Glutamatergic neuron (in vitro differentiated cells): ENCODE data around the gene NRXN3. TPM values are rescaled to one million over a fixed set of nuclear protein-coding genes. Genes with fewer than 3 reads are reported as not detected.

Source experiments
- DNase-seq: peaks from one replicate; pipeline ENCODE4 v3.0.0; 2022
- H3K27ac Mint-ChIP-seq: one replicate; pipeline ENCODE4 v1.8.0; 2020; ENCODE audit warnings: mild to moderate bottlenecking, mixed read lengths, inconsistent platforms; ENCODE audit not compliant: unreplicated experiment
- H3K27me3 Mint-ChIP-seq: one replicate; pipeline ENCODE4 v1.8.0; 2020; ENCODE audit warnings: mild to moderate bottlenecking, moderate library complexity, mixed read lengths, inconsistent platforms; ENCODE audit not compliant: unreplicated experiment
- H3K36me3 Mint-ChIP-seq: one replicate; pipeline ENCODE4 v1.8.0; 2020; ENCODE audit warnings: mild to moderate bottlenecking, mixed read lengths, inconsistent platforms; ENCODE audit not compliant: unreplicated experiment
- H3K4me1 Mint-ChIP-seq: one replicate; pipeline ENCODE4 v1.8.0; 2020; ENCODE audit warnings: mild to moderate bottlenecking, low read depth, mixed read lengths, inconsistent platforms; ENCODE audit not compliant: unreplicated experiment
- H3K4me3 Mint-ChIP-seq: one replicate; pipeline ENCODE4 v1.8.0; 2020; ENCODE audit warnings: mild to moderate bottlenecking, mixed read lengths, inconsistent platforms; ENCODE audit not compliant: unreplicated experiment
- H3K9me3 Mint-ChIP-seq: one replicate; pipeline ENCODE4 v1.8.0; 2020; ENCODE audit warnings: mild to moderate bottlenecking, moderate library complexity, mixed read lengths, inconsistent platforms; ENCODE audit not compliant: unreplicated experiment
- total RNA-seq: library from RNA; stranded (reverse); fragmentation: NEBNext Ultra II Directional; extraction: Animal tissue kit (Norgen Biotek cat#: 25700); gene quantifications from one replicate; pipeline ENCODE4 v1.2.1, GENCODE V29; 2021; ENCODE audit not compliant: unreplicated experiment
- TF ChIP-seq, protein P1 (sequence below): fragments of 200-600 bp; sonication (generic); IDR thresholded peaks from one replicate; pipeline ENCODE4 v1.5.0; 2021; ENCODE audit not compliant: partially characterized antibody, unreplicated experiment

Gene NRXN3
- total RNA-seq, 1 donor from 2014 or later, result 1.2 TPM

DNA sequence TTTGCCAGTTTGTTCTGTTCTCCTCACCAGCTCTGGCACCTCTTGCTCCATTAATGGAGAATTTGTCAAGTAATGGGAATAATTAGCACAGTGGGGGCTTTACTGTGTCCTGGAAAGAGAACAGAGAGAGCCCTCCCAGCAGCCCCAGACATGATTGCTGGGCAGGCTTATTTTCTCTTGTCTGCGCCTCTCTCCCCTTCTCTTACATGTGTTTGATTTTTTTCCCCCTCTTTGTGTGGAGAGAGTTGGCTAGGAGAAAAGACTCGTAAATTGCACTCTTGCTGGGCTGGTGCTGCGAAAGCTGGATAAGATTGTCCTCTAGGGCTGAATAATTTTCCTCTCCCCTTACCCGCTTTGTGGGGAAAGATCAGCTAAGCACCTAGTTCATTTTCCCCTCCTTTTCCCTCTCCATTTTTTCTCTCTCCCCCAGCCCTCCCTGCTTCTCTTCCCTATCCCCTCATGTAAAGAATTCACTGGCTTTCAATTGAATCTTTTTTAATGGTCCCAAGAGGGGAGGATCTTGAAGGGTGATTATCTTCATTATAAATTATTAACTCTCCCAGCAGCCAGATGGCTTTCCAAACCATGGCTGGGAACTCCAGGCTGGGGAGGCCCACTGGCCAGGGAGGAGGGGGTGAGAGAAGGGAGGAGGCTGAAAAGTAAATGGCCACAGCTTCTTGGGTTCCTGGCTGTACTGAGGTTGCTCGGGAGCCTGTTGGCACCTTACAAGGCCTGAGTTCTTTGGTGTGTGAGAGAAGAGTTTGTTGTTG is 62.2 kb downstream of the NRXN3 start:
- Mint-ChIP-seq H3K27me3 (peaks cover 12% of the 10 kb centered on the region), H3K4me1 (peaks cover 5% of the 10 kb centered on the region), H3K9me3 (peaks cover 9% of the 10 kb centered on the region), H3K36me3 (no peaks in the 10 kb centered on the region), H3K27ac (no peak overlapping the region), H3K4me3 (no peak overlapping the region)
- DNase-seq, result peak; percentile 29
- TF ChIP-seq, protein P1, sequence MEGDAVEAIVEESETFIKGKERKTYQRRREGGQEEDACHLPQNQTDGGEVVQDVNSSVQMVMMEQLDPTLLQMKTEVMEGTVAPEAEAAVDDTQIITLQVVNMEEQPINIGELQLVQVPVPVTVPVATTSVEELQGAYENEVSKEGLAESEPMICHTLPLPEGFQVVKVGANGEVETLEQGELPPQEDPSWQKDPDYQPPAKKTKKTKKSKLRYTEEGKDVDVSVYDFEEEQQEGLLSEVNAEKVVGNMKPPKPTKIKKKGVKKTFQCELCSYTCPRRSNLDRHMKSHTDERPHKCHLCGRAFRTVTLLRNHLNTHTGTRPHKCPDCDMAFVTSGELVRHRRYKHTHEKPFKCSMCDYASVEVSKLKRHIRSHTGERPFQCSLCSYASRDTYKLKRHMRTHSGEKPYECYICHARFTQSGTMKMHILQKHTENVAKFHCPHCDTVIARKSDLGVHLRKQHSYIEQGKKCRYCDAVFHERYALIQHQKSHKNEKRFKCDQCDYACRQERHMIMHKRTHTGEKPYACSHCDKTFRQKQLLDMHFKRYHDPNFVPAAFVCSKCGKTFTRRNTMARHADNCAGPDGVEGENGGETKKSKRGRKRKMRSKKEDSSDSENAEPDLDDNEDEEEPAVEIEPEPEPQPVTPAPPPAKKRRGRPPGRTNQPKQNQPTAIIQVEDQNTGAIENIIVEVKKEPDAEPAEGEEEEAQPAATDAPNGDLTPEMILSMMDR, result no peak

GRCh38 chr14:78238141-78238540 is 68.0 kb downstream of the NRXN3 start:
- H3K9me3 Mint-ChIP-seq, result no peaks in the 10 kb centered on the region
- no peaks in the 10 kb centered on the region for H3K4me1 Mint-ChIP-seq
- peaks cover 3% of the 10 kb centered on the region for H3K27me3 Mint-ChIP-seq
- H3K36me3 Mint-ChIP-seq, result no peaks in the 10 kb centered on the region
- H3K27ac Mint-ChIP-seq, result no peak overlapping the region
- no peak overlapping the region for H3K4me3 Mint-ChIP-seq
- TF ChIP-seq, protein P1, result no peak
- DNase-seq, result no peak

- TF ChIP-seq, protein P1, result no peak
- Mint-ChIP-seq H3K27me3 (peaks cover 3% of the 10 kb centered on the region), H3K36me3 (no peaks in the 10 kb centered on the region), H3K4me3 (no peak overlapping the region), H3K9me3 (no peaks in the 10 kb centered on the region), H3K4me1 (no peaks in the 10 kb centered on the region), H3K27ac (no peak overlapping the region)
- no peak for DNase-seq
These were observed 70.4 kb downstream of the NRXN3 start for GRCh38 chr14:78240567-78240966.

- DNase-seq, result no peak
- Mint-ChIP-seq H3K4me1 (no peaks in the 10 kb centered on the region), H3K36me3 (no peaks in the 10 kb centered on the region), H3K27me3 (peaks cover 3% of the 10 kb centered on the region), H3K27ac (no peak overlapping the region), H3K4me3 (no peak overlapping the region), H3K9me3 (no peaks in the 10 kb centered on the region)
- TF ChIP-seq, protein P1, result no peak
These were observed 71.9 kb downstream of the NRXN3 start for GRCh38 chr14:78242086-78242485.

- TF ChIP-seq, protein P1, result no peak
- Mint-ChIP-seq H3K27ac (no peak overlapping the region), H3K36me3 (no peaks in the 10 kb centered on the region), H3K9me3 (no peaks in the 10 kb centered on the region), H3K4me1 (no peaks in the 10 kb centered on the region), H3K4me3 (no peak overlapping the region), H3K27me3 (peaks cover 3% of the 10 kb centered on the region)
- no peak for DNase-seq
These were observed 73.0 kb downstream of the NRXN3 start for GRCh38 chr14:78243187-78243586.
